Stomach (tissue), 4 donors: Measurements from ENCODE around the gene FAM228A.

ENCODE experiments used
- EP300 ChIP-seq: sonication (generic); formaldehyde crosslinking; IDR thresholded peaks from one replicate; pipeline ENCODE4 v1.6.1; 2017; ENCODE audit warnings: antibody characterized with exemption
- POLR2A ChIP-seq, 4 donors: fragments of 450-650 bp; IDR thresholded peaks; one replicate each; pipeline ENCODE4 v1.6.1; 2016; ENCODE audit warnings: antibody characterized with exemption in 4 of 4, control low read depth in 2 of 4, mild to moderate bottlenecking in 1 of 4, moderate library complexity in 1 of 4
- POLR2AphosphoS5 ChIP-seq, 3 donors: sonication (generic); formaldehyde crosslinking; IDR thresholded peaks; one replicate each; pipeline ENCODE4 v1.6.1; 2016; ENCODE audit warnings: antibody characterized with exemption in 3 of 3
- TF ChIP-seq, protein P1 (sequence below), 7 experiments: fragments of 450-650 bp in 4 of 7; fragments of 200-600 bp in 3 of 7; sonication (generic) in 3 of 7; IDR thresholded peaks; one replicate each; pipeline ENCODE4 v1.5.1; 2016 to 2019; ENCODE audit warnings: antibody characterized with exemption in 7 of 7, control low read depth in 2 of 7, mild to moderate bottlenecking in 1 of 7

DNA sequence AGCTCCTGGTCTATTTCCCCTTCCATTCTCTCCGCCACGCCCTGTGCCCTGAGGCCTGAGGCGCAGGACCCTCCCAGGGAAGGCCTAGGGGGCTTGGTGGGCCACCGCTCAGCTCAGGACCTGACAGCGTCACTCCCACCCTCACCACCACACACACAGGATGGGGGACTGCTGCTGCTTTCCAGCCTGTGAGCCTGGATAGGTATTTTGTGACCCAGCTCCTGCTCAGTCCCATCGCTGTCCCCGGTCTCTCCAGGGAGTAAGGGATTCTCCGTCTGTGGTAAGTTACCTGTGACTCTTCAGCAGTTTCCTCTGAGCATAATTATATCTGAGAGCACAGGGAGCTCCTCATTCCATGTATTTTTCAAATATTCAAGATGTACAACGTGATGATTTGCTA is 16.3 kb downstream of the FAM228A start:
- TF ChIP-seq POLR2A (IDR thresholded peaks at IDR 0.05) = no peak
- TF ChIP-seq, protein P1, sequence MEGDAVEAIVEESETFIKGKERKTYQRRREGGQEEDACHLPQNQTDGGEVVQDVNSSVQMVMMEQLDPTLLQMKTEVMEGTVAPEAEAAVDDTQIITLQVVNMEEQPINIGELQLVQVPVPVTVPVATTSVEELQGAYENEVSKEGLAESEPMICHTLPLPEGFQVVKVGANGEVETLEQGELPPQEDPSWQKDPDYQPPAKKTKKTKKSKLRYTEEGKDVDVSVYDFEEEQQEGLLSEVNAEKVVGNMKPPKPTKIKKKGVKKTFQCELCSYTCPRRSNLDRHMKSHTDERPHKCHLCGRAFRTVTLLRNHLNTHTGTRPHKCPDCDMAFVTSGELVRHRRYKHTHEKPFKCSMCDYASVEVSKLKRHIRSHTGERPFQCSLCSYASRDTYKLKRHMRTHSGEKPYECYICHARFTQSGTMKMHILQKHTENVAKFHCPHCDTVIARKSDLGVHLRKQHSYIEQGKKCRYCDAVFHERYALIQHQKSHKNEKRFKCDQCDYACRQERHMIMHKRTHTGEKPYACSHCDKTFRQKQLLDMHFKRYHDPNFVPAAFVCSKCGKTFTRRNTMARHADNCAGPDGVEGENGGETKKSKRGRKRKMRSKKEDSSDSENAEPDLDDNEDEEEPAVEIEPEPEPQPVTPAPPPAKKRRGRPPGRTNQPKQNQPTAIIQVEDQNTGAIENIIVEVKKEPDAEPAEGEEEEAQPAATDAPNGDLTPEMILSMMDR (IDR thresholded peaks at IDR 0.05) = no peak
- no peak for TF ChIP-seq POLR2AphosphoS5 (IDR thresholded peaks at IDR 0.05)
- TF ChIP-seq EP300 = no peak
